HG03103 (cell line): ENCODE results near the gene SLC16A10.

ENCODE experiments used
- ATAC-seq: cut with Tn5 transposase; IDR thresholded peaks from one replicate; pipeline ENCODE4 v1.9.1; 2021; ENCODE audit warnings: low read depth; ENCODE audit not compliant: unreplicated experiment

The SLC16A10 gene

GRCh38 chr6:111208933-111209332 lies 121.6 kb downstream of the SLC16A10 start:
- no peak for ATAC-seq

- no peak for ATAC-seq
These were observed 123.0 kb downstream of the SLC16A10 start for GRCh38 chr6:111210194-111210728.

DNA sequence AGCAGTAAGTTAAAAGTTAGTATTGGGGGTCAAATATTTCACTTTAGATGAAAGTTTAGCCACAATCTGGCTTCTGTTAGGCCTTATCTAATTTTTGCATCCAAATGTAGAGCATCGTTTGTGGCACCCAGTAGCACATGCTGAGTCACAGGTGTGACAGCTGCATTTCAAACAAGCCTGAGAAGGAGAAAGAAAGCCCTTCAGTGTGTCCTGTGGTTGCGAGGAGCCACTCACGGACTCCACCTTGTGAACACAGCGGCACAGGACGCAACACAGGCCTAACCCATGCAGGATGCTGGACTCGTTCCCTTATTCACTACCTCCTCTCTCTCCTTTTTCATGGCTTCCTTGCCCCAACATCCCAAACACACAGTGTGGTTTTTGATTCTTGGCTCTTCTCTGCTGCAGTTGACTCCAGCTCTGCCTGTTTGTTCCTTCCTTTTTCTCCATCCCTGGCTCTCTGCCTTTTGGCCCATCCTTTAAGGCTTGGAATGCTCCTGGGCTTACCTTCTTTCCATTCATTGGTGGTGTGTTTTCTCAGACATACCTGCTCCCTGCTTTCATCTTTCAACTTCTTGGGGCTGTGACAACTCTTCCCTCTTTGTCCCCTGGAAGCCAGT lies 124.2 kb downstream of the SLC16A10 start:
- ATAC-seq: no peak

GRCh38 chr6:111212625-111213024 lies 125.3 kb downstream of the SLC16A10 start:
- no peak for ATAC-seq

- no peak for ATAC-seq
These were observed 127.8 kb downstream of the SLC16A10 start for GRCh38 chr6:111215131-111215530.

- ATAC-seq: no peak
These were observed 132.5 kb downstream of the SLC16A10 start for GRCh38 chr6:111219785-111220184.

DNA sequence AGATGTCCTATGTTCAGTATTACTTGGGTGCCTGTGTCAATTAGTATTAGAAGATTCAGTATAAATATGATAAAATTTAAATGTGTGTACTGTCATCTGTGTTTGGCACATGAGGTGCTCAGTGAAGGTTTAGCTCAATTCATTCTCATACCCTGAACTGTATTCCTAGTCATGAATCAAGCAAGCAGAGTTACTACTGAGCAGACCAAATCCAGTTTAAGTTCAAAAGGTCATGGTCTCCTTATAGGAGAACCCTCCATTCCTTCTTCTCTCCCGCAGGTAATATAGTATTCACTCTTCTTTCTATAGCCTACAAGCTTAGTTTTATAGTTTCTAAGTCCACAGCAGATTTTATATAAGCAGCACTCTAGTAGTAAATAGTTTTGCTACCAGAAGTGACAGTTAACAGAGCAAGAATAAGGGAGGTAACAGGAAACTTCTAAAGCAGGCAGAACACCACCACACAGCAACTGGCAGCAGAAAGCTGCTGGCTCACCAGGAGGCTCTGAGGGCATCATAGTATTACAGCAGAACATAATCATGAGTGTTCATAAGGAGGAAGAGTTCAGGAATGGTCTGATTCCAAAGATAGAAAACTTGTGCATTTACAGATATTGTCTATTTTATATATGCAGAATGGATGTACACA lies 133.2 kb downstream of the SLC16A10 start:
- no peak for ATAC-seq

DNA sequence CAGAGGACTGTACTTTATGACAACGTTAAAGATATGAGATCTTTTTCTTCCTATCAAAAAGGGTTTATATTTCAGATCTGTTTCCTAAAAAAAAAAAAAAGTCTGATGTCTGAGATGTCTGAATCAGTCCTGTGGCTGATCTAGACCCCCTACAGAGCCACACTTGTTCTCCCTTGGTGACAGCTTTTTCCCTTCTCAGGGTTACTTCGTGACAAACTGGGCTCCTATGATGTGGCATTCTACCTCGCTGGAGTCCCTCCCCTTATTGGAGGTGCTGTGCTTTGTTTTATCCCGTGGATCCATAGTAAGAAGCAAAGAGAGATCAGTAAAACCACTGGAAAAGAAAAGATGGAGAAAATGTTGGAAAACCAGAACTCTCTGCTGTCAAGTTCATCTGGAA lies 134.5 kb downstream of the SLC16A10 start:
- no peak for ATAC-seq

GRCh38 chr6:111222341-111222740 lies 135.0 kb downstream of the SLC16A10 start:
- ATAC-seq: no peak

GRCh38 chr6:111228094-111228493 lies 140.8 kb downstream of the SLC16A10 start:
- ATAC-seq: no peak

- ATAC-seq: no peak
These were observed 143.2 kb downstream of the SLC16A10 start for GRCh38 chr6:111230351-111231089.

GRCh38 chr6:111231090-111231459 lies 143.8 kb downstream of the SLC16A10 start:
- no peak for ATAC-seq

DNA sequence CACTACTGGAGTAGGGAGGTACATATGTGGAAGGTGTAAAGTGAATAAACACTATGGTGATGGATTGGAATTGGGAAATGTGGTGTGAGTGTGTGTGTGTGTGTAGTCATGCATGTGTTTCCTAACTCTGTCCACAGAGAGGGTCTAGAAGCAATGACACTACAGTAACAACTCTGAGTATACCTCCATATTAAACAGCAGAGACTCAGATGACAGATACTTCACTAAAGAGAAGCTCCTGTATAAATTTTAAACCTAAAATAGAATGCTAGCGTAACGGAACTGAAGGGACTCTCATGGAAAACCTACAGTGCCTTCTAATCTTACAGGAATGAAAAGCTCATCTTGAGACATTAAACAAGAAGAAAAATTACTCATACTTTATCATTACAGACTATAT lies 150.5 kb downstream of the SLC16A10 start:
- no peak for ATAC-seq

- ATAC-seq: no peak
These were observed 151.3 kb downstream of the SLC16A10 start for GRCh38 chr6:111238464-111239119.

DNA sequence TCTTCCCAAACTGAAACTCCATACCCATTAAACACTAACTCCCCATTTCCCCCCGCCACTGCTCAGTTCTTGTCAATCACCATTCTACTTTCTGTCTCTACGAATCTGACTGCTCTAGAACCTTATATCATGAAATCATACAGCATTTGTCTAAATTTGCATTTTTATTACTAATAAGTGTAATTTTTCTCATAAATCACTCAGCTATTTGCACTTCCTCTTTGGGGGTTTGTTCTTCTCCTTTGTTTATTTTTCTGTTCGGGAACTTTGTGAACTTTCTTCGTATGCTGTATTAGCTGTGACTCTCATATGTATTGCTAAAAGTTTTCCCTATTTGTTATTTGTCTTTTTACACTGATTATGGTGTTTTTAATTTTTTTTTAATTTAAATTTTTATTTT lies 152.2 kb downstream of the SLC16A10 start:
- no peak for ATAC-seq

DNA sequence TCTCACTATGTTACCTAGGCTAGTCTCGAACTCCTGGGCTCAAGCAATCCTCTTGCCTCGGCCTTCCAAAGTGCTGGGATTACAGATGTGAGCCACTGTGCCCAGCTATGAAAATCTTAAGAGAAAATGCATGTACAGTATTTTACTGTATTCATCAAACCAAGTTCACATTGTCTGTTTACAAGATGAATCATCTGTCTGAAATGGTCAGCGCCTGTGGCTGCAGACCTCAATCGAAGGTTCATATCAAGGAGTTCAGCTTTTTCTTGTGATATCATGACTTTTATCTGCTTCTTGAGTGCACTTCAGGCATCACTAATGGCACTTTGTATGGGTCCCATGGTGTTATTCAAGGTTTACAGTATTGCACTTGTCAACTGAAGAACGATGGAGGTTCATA lies 155.1 kb downstream of the SLC16A10 start:
- no peak for ATAC-seq

- ATAC-seq: no peak
These were observed 155.8 kb downstream of the SLC16A10 start for GRCh38 chr6:111243095-111243494.

DNA sequence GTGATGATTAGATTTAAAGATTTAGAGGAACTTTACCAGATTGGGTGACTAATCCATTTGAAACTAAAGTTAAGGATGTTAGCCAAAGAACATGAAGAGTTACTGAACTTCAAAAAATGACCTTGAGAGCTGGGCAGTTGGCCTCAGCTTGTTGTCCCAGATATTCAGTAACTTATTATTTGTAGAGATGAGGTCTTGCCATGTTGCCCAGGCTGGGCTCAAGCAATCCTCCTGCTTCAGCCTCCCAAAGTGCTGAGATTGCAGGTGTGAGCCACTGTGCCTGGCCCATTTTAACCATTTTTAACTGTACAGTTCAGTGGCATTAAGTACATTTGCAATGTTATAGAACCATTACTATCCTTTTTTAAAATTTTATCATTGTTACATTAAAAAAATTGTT lies 161.5 kb downstream of the SLC16A10 start:
- no peak for ATAC-seq

DNA sequence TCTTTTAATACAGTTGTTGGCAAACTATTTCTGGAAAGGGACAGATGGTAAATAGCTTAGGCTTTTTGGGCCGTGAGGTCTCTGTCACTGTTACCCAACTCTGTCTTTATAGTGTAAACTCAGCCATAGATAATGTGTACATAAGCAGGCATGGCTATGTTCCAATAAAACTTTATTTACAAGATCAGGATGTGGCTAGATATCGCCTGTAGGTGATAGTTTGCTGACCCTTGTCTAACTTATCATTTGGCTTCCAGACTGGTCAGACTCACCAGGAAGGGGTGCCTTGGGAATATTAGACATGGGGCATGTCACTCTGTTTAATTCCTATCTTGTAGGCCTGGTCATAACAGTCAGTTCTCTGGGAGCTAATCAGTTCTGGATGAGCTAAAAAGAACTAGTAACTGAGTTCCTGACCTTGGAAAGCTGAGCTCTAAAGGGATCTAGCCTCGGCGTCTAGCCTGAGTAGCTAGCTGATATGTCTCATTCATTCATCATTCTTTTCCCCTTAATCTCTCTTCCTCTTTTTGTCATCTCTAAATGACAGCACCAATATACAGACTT lies 163.6 kb downstream of the SLC16A10 start:
- no peak for ATAC-seq

- no peak for ATAC-seq
These were observed 165.4 kb downstream of the SLC16A10 start for GRCh38 chr6:111252726-111253125.
